Chondrocyte (in vitro differentiated cells): ENCODE measurements around the gene TREML4. TPM values are rescaled to one million over a fixed set of nuclear protein-coding genes. Genes with fewer than 3 reads are reported as not detected.

Source experiments
- DNase-seq: peaks from one replicate; pipeline ENCODE4 v3.0.0; 2021; ENCODE audit warnings: mixed read lengths, low spot score
- H3K27ac Mint-ChIP-seq: one replicate; pipeline ENCODE4 v1.8.0; 2021; ENCODE audit warnings: mild to moderate bottlenecking, moderate library complexity, mixed read lengths; ENCODE audit not compliant: unreplicated experiment
- H3K27me3 Mint-ChIP-seq: 2 replicates; pipeline ENCODE4 v1.8.0; 2021; ENCODE audit warnings: low read depth, mixed read lengths
- H3K36me3 Mint-ChIP-seq: 2 replicates; pipeline ENCODE4 v1.8.0; 2021; ENCODE audit warnings: low read depth, mixed read lengths
- H3K4me1 Mint-ChIP-seq: 2 replicates; pipeline ENCODE4 v1.8.0; 2021; ENCODE audit warnings: low read depth, mild to moderate bottlenecking, mixed read lengths
- H3K4me3 Mint-ChIP-seq: one replicate; pipeline ENCODE4 v1.8.0; 2021; ENCODE audit warnings: mild to moderate bottlenecking, moderate library complexity, mixed read lengths; ENCODE audit not compliant: unreplicated experiment
- H3K9me3 Mint-ChIP-seq: 2 replicates; pipeline ENCODE4 v1.8.0; 2021; ENCODE audit warnings: low read depth, mixed read lengths
- total RNA-seq: library from RNA; stranded (reverse); gene quantifications from 3 replicates; pipeline ENCODE4 v1.2.1, GENCODE V29; 2021
- TF ChIP-seq, protein P1 (sequence below): fragments of 200-600 bp; sonication (generic); IDR thresholded peaks from 2 replicates; pipeline ENCODE4 v1.5.0; 2021; ENCODE audit warnings: antibody characterized with exemption, mild to moderate bottlenecking, moderate library complexity

The TREML4 gene
- total RNA-seq, 1 donor from 2014 or later = not detected

DNA sequence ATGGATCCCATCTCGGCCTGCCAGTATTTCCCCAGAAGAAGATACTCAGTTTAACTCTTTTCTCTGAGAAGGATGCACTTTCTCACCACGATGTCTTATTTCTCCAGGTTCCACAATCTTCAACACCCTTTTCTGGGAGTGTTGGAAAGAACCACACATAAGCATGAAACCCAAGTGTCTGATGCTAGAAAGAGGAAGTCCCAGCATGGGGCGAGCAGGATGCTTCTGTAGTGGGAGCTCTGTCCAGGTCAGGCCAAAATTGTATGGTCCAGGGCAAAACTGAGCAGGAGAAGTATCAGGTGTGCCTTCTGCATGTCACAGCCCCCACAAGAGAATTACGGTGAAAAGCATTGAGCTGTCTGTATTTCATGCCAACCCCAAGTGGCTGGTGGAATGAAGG is 47.3 kb downstream of the TREML4 start:
- Mint-ChIP-seq H3K4me3 (no peak overlapping the region), H3K4me1 (no peaks in the 10 kb centered on the region), H3K27ac (no peak overlapping the region), H3K9me3 (no peaks in the 10 kb centered on the region), H3K36me3 (peaks cover 2% of the 10 kb centered on the region), H3K27me3 (peaks cover 43% of the 10 kb centered on the region)
- DNase-seq = no peak
- TF ChIP-seq, protein P1, sequence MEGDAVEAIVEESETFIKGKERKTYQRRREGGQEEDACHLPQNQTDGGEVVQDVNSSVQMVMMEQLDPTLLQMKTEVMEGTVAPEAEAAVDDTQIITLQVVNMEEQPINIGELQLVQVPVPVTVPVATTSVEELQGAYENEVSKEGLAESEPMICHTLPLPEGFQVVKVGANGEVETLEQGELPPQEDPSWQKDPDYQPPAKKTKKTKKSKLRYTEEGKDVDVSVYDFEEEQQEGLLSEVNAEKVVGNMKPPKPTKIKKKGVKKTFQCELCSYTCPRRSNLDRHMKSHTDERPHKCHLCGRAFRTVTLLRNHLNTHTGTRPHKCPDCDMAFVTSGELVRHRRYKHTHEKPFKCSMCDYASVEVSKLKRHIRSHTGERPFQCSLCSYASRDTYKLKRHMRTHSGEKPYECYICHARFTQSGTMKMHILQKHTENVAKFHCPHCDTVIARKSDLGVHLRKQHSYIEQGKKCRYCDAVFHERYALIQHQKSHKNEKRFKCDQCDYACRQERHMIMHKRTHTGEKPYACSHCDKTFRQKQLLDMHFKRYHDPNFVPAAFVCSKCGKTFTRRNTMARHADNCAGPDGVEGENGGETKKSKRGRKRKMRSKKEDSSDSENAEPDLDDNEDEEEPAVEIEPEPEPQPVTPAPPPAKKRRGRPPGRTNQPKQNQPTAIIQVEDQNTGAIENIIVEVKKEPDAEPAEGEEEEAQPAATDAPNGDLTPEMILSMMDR = no peak

DNA sequence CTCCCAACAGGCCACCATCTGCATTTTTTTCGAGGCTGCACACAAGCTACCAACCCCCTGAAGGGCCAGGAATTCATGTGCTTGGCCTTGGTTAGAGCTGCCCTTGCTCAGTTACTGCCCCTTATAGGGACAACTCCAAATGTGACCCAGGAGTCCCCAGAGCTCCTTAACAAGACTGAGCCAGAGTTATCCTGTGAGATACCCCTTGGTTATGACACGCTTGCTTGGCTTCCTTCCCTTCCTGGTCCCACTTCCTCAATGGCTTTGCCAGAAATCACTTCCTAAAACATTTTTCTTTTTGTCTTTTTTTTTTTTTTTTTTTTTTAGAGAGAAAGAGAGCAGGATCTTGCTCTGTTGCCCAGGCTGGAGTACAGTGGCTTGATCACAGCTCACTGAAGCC is 49.5 kb downstream of the TREML4 start:
- TF ChIP-seq, protein P1 = no peak
- H3K27ac Mint-ChIP-seq = peak overlapping the region; percentile 22
- H3K4me3 Mint-ChIP-seq = no peak overlapping the region
- no peaks in the 10 kb centered on the region for H3K4me1 Mint-ChIP-seq
- H3K27me3 Mint-ChIP-seq = peaks cover 36% of the 10 kb centered on the region
- H3K9me3 Mint-ChIP-seq = no peaks in the 10 kb centered on the region
- H3K36me3 Mint-ChIP-seq = no peaks in the 10 kb centered on the region
- no peak for DNase-seq

DNA sequence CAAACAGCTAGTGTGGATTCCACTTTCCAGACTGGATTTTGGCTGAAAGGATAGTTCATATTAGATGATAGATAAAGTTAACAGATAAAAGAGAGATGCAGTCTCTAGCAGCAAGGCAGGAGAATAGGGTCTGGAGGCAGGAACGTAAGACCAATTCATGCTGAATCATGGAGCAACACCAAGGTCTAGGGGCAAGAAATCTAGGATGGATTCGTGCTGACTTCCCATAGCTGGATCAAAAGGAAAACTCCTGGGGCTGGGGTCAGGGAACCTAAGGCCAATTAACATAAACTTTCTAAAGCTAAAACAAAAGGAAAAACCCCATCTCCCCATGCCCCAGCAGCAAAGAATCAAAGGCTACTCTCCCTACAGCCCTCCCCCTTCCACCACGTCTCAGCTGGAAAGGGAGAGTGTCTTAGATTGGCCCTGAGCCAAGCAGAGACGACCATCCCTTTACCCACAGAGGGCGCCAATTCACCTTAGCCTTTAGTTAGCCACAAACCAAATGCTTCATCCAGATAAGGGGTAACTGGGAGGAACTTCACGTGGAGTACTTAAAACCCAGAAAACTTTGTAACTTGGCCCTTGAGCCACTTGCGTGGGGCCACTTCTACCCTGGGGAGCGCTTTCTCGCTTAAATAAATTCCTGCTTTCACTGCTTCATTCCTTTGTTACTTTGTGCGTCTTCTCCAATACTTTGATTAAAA is 50.7 kb downstream of the TREML4 start:
- H3K36me3 Mint-ChIP-seq = no peaks in the 10 kb centered on the region
- H3K27ac Mint-ChIP-seq = no peak overlapping the region
- H3K4me1 Mint-ChIP-seq = no peaks in the 10 kb centered on the region
- no peak for DNase-seq
- H3K9me3 Mint-ChIP-seq = no peaks in the 10 kb centered on the region
- no peak overlapping the region for H3K4me3 Mint-ChIP-seq
- H3K27me3 Mint-ChIP-seq = peaks cover 36% of the 10 kb centered on the region
- TF ChIP-seq, protein P1 = peak; percentile 72

DNA sequence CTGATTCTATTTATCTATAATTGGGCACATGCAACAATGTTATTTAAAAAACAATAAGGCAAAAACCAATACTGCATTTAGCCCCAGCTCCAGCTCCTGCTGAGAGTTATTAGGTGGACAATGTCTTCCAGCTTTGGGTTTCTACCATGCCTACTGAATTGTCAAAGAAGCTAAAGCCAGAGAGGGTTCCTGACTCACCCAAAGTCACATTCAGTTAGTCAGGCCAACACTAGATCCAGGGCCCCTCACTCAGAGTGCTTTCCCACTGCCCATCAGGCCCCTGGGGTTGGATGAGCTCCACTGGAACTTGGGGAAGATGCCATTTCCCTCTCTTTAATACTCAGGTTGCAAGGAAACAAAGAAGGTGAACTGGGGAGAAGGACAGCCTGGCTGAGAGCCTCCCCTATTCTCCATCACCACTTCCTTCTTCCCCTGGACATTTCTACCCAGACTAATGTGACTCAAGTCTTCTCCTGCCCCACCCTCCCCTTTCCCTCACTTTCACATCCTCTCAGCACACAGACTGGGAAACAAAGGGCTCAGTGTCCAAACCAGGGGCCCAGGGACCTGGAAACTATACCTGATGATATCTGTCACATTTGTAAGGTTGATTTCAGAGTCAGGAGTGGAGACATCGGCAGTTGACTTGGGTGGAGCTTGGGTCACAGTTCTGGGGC is 52.4 kb downstream of the TREML4 start:
- TF ChIP-seq, protein P1 = no peak
- DNase-seq = no peak
- H3K9me3 Mint-ChIP-seq = no peaks in the 10 kb centered on the region
- H3K27ac Mint-ChIP-seq = no peak overlapping the region
- H3K36me3 Mint-ChIP-seq = no peaks in the 10 kb centered on the region
- H3K4me1 Mint-ChIP-seq = peaks cover 5% of the 10 kb centered on the region
- H3K27me3 Mint-ChIP-seq = peaks cover 27% of the 10 kb centered on the region
- no peak overlapping the region for H3K4me3 Mint-ChIP-seq

DNA sequence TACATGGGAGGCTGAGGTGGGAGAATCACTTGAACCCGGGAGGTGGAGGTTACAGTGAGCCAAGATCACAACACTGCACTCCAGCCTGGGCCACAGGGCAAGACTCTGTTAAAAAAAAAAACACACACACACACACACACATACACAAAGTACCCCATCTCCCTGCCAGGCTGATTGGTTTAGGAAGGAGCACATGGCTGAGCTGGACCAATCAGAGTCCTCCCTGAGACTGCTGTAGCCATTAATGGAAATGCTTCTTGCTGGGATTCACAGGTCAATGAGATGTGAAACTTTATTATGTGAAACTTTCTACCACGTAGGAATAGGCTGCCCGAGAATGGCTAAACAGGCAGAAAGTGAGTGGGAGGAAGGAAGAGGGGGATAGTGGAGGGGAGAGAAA is 55.5 kb downstream of the TREML4 start:
- DNase-seq = no peak
- H3K9me3 Mint-ChIP-seq = no peaks in the 10 kb centered on the region
- H3K4me3 Mint-ChIP-seq = no peak overlapping the region
- no peak overlapping the region for H3K27ac Mint-ChIP-seq
- no peaks in the 10 kb centered on the region for H3K36me3 Mint-ChIP-seq
- peaks cover 13% of the 10 kb centered on the region for H3K4me1 Mint-ChIP-seq
- H3K27me3 Mint-ChIP-seq = peaks cover 24% of the 10 kb centered on the region
- TF ChIP-seq, protein P1 = no peak
